ENCODE data around the gene FGF18.

Gene FGF18

GRCh38 chr5:171386861-171387344 is 32.5 kb upstream of the FGF18 start (continued):
- TF ChIP-seq ZNF2 (tag by site-specific recombination; IDR thresholded peaks at IDR 0.05) (0 out of 2 replicates have a peak, but pooled peaks have one; percentile 11), HOXC10 (CRISPR knock-in tag; IDR thresholded peaks at IDR 0.05) (no peak), ZNF239 (tag by site-specific recombination; IDR thresholded peaks at IDR 0.05) (no peak), ZSCAN30 (tag by site-specific recombination; IDR thresholded peaks at IDR 0.05) (peak; percentile 19; the same call in 1 of the 2 replicates), ZNF112 (tag by site-specific recombination; IDR thresholded peaks at IDR 0.05) (no peak), ZNF416 (tag by site-specific recombination; IDR thresholded peaks at IDR 0.05) (no peak), ZNF175 (tag by site-specific recombination; IDR thresholded peaks at IDR 0.05) (no peak)

GRCh38 chr5:171387345-171387969 is 32.0 kb upstream of the FGF18 start, which contains the start of gene NPM1:
Gene NPM1 (plus strand): TSS chr5:171387849. CDS start chr5:171387949, 100 bp downstream.
- CTCF ChIA-PET, result no interaction called here
- peaks cover 14 to 40% of the 10 kb centered on the region in 2 experiments for H3K36me3 ChIP-seq (ENCODE audit: control insufficient read depth in 2 of 2, insufficient read depth in 1 of 2, low read length in 2 of 2)
- POLR2A ChIA-PET, result interaction anchor here (0.7 to 1.9 kb wide), 12 partner anchors 9 to 619 kb away, joined by 3 to 9 read pairs (median 5); partner anchors contain the start of genes FBXW11, FGF18 and TLX3
- H3K4me3 ChIP-seq (ENCODE audit: low read depth, low read length), result peak within 1 kb of the TSS; percentile 90
- H3K27ac ChIP-seq (ENCODE audit: extremely low read depth, low read depth, low read length), result peak within 1 kb of the TSS; percentile 89
- H3K4me1 ChIP-seq (ENCODE audit: control insufficient read depth, insufficient read depth, low read length), result no peaks in the 10 kb centered on the region
- no peaks in the 10 kb centered on the region for H3K9me3 ChIP-seq (ENCODE audit: control insufficient read depth, insufficient read depth, low read depth, low read length)
- peak; percentile 75 for TF ChIP-seq KLF9 (tag by site-specific recombination; IDR thresholded peaks at IDR 0.05; ENCODE audit: low read depth)
- TF ChIP-seq ZBTB6 (tag by site-specific recombination; IDR thresholded peaks at IDR 0.05), result peak; percentile 92
- TF ChIP-seq ZSCAN30 (tag by site-specific recombination; IDR thresholded peaks at IDR 0.05), result no peak
- peak; percentile 24 for TF ChIP-seq ZNF660 (tag by site-specific recombination; IDR thresholded peaks at IDR 0.05)
- TF ChIP-seq ZNF561 (tag by site-specific recombination; IDR thresholded peaks at IDR 0.05; ENCODE audit: borderline replicate concordance), result peak; percentile 64
- peak; percentile 49; the same call in 1 of the 2 replicates for TF ChIP-seq ZNF341 (tag by site-specific recombination; IDR thresholded peaks at IDR 0.05; ENCODE audit: low read depth)
- TF ChIP-seq ZNF426 (tag by site-specific recombination; IDR thresholded peaks at IDR 0.05), result no peak
- TF ChIP-seq GFI1B (tag by site-specific recombination; IDR thresholded peaks at IDR 0.05), result no peak
- peak; percentile 80 for TF ChIP-seq SP7 (tag by site-specific recombination; IDR thresholded peaks at IDR 0.05)
- no peak for TF ChIP-seq ZNF645 (tag by site-specific recombination; IDR thresholded peaks at IDR 0.05)
- TF ChIP-seq ZBTB26 (tag by site-specific recombination; optimal IDR thresholded peaks at IDR 0.05), result peak; percentile 100
- TF ChIP-seq ZNF624 (tag by site-specific recombination; IDR thresholded peaks at IDR 0.05), result no peak
- no peak for TF ChIP-seq ZNF132 (tag by site-specific recombination; IDR thresholded peaks at IDR 0.05; ENCODE audit: borderline replicate concordance)
- TF ChIP-seq ZBTB21 (tag by site-specific recombination; IDR thresholded peaks at IDR 0.05), result no peak
- no peak for TF ChIP-seq PRDM6 (tag by site-specific recombination; IDR thresholded peaks at IDR 0.05)
- TF ChIP-seq ZFHX2 (tag by site-specific recombination; conservative IDR thresholded peaks at IDR 0.05), result peak; percentile 79; the same call in 1 of the 2 replicates
- peak; percentile 84 for TF ChIP-seq EGR2 (tag by site-specific recombination; IDR thresholded peaks at IDR 0.05; ENCODE audit: low read depth)
- peak; percentile 53 for TF ChIP-seq ZNF692 (tag by site-specific recombination; IDR thresholded peaks at IDR 0.05)
- no peak for TF ChIP-seq ZNF654 (tag by site-specific recombination; IDR thresholded peaks at IDR 0.05; ENCODE audit: low read depth)
- TF ChIP-seq ZNF37A (tag by site-specific recombination; IDR thresholded peaks at IDR 0.05), result no peak
- TF ChIP-seq SP3 (tag by site-specific recombination; IDR thresholded peaks at IDR 0.05), result peak; percentile 83
- 0 out of 2 replicates have a peak, but pooled peaks have one; percentile 40 for TF ChIP-seq KLF1 (tag by site-specific recombination; IDR thresholded peaks at IDR 0.05)
- 0 out of 2 replicates have a peak, but pooled peaks have one; percentile 17 for TF ChIP-seq ZFP69B (tag by site-specific recombination; IDR thresholded peaks at IDR 0.05)
- peak; percentile 60 for TF ChIP-seq KLF17 (tag by site-specific recombination; IDR thresholded peaks at IDR 0.05)
